Measurements from ENCODE around the gene MRPL45. TPM values are rescaled to one million over a fixed set of nuclear protein-coding genes. Genes with fewer than 3 reads are reported as not detected.

The MRPL45 gene
- polyA plus RNA-seq, 4 donors = 30.8 to 56.1 (median 41.3) TPM

DNA sequence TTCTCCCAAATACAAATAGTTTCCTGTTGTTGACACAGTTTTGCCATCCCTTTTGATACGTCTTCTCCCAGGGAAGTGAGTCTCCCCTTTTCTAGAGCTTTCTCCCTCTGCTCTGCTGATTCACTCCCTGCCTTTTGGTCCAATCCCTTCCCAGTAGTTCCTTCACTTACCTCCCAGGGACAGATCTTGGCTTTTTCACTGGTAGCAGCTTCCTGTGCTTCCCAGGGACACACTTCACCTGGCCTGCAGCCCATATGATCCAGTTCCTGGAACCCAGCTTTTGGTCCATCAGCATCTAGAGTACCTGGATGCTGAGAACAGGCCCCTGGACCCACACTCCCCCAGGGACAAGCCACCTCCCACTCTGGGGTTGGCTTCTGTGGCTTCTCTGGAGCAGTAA is 31.0 kb downstream of the MRPL45 start:
- no peak for FAIRE-seq
- Histone ChIP-seq H3K27me3 (ENCODE audit: control insufficient read depth in 3 of 3, insufficient read depth in 3 of 3, low read length in 3 of 3) (no peaks in the 10 kb centered on the region), H3K36me3 (ENCODE audit: control insufficient read depth in 3 of 3, insufficient read depth in 2 of 3, low read depth in 1 of 3, low read length in 3 of 3) (peaks cover 0 to 5% (median 0%) of the 10 kb centered on the region in 3 donors), H3K27ac (ENCODE audit: low read depth in 1 of 3, low read length in 2 of 3) (no peak overlapping the region), H3K4me1 (ENCODE audit: control insufficient read depth in 3 of 3, insufficient read depth in 2 of 3, low read depth in 1 of 3, low read length in 2 of 3) (peaks cover 0 to 23% (median 0%) of the 10 kb centered on the region in 3 donors), H3K4me3 (ENCODE audit: low read depth in 1 of 3, low read length in 3 of 3) (no peak overlapping the region), H3K9me3 (ENCODE audit: control insufficient read depth in 2 of 2, insufficient read depth in 1 of 2, low read depth in 1 of 2, low read length in 1 of 2) (no peaks in the 10 kb centered on the region)
- no peak for DNase-seq
- 50 to 68% (median 63%) methylated on average over 1 of the region's 1 CpG for WGBS, 3 donors

DNA sequence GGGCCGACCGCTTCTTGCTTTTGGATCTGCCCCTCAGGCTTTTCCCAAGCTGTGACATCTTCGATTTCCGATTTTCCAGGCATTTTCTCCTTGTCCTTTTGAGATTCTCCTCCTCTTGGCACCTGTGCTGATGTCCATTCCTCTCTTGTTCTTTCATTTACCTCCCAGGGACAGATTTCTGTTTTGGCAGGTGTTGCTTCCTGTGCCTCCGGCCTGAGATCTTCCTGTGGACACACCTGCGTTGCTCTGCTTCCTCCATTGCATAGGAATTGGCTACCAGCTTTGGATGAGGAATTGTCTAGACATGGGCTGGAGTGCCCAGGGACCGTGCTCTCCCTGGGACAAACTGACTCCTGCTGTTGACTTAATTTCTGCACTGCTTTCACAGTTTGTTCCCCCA is 31.7 kb downstream of the MRPL45 start:
- 67 to 76% (median 74%) methylated on average over 7 of the region's 7 CpGs for WGBS, 3 donors
- H3K4me3 ChIP-seq (ENCODE audit: low read depth in 1 of 3, low read length in 3 of 3) = no peak overlapping the region
- no peaks in the 10 kb centered on the region for H3K27me3 ChIP-seq (ENCODE audit: control insufficient read depth in 3 of 3, insufficient read depth in 3 of 3, low read length in 3 of 3)
- H3K4me1 ChIP-seq (ENCODE audit: control insufficient read depth in 3 of 3, insufficient read depth in 2 of 3, low read depth in 1 of 3, low read length in 2 of 3) = peaks cover 0 to 23% (median 0%) of the 10 kb centered on the region in 3 donors
- FAIRE-seq = no peak
- DNase-seq = no peak
- H3K9me3 ChIP-seq (ENCODE audit: control insufficient read depth in 2 of 2, insufficient read depth in 1 of 2, low read depth in 1 of 2, low read length in 1 of 2) = no peaks in the 10 kb centered on the region
- no peak overlapping the region for H3K27ac ChIP-seq (ENCODE audit: low read depth in 1 of 3, low read length in 2 of 3)
- H3K36me3 ChIP-seq (ENCODE audit: control insufficient read depth in 3 of 3, insufficient read depth in 2 of 3, low read depth in 1 of 3, low read length in 3 of 3) = peaks cover 0 to under 1% (median 0%) of the 10 kb centered on the region in 3 donors

GRCh38 chr17:38329284-38329683 is 32.3 kb downstream of the MRPL45 start:
- H3K27me3 ChIP-seq (ENCODE audit: control insufficient read depth in 3 of 3, insufficient read depth in 3 of 3, low read length in 3 of 3) = no peaks in the 10 kb centered on the region
- H3K36me3 ChIP-seq (ENCODE audit: control insufficient read depth in 3 of 3, insufficient read depth in 2 of 3, low read depth in 1 of 3, low read length in 3 of 3) = no peaks in the 10 kb centered on the region
- no peak overlapping the region for H3K27ac ChIP-seq (ENCODE audit: low read depth in 1 of 3, low read length in 2 of 3)
- H3K9me3 ChIP-seq (ENCODE audit: control insufficient read depth in 2 of 2, insufficient read depth in 1 of 2, low read depth in 1 of 2, low read length in 1 of 2) = no peaks in the 10 kb centered on the region
- FAIRE-seq (no peak), DNase-seq (no peak)
- H3K4me3 ChIP-seq (ENCODE audit: low read depth in 1 of 3, low read length in 3 of 3) = no peak overlapping the region
- H3K4me1 ChIP-seq (ENCODE audit: control insufficient read depth in 3 of 3, insufficient read depth in 2 of 3, low read depth in 1 of 3, low read length in 2 of 3) = peaks cover 0 to 18% (median 0%) of the 10 kb centered on the region in 3 donors
- 78 to 88% (median 87%) methylated on average over 7 of the region's 7 CpGs for WGBS, 3 donors

DNA sequence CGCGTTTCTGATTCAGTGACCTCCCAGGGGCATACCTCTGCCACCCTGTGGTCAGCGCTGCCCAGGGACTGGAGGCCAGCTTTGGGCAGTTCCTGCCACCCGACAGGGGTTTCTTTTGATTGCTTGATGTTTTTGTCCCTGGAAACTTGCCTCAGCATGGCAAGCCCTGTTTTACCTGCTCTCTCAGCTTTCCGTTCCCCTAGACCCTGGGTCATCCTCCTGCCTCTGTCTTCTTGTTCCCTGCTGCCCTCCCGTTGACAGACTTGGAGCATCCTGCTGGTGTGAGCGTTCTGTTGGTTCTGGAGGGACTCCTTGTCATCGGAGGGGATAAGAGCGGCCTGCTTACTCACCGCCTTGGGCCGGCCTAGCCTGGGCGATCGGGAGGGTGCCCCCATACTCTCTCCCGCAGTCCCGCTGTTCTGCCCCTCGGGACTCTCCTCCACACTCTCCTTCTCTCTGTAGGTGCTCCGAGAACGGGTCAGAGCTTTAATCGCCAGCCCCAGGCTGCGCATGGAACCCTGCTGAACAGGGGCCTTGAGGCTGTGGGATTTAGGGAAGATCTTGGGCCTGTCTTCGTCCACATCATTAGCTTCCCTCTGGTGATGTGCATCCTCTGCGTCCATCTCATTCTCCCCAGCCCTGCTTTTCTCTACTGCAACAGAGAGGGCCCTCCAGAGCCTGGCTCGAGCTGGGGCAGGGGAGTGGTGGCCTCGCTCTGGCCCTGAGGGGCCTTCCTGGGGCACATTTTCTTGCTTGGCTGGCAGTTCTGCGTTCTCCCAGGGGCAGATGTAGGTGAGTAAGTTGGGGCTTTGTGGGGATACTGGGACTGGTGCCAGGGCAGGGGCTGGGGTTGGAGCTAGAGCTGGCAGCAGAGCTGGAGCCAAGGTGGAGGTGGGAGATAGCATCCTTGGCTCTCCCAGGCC is 33.1 kb downstream of the MRPL45 start:
- 89 to 96% (median 91%) methylated on average over 25 of the region's 25 CpGs for WGBS, 3 donors
- Histone ChIP-seq H3K9me3 (ENCODE audit: control insufficient read depth in 2 of 2, insufficient read depth in 1 of 2, low read depth in 1 of 2, low read length in 1 of 2) (no peaks in the 10 kb centered on the region), H3K36me3 (ENCODE audit: control insufficient read depth in 3 of 3, insufficient read depth in 2 of 3, low read depth in 1 of 3, low read length in 3 of 3) (no peaks in the 10 kb centered on the region), H3K4me1 (ENCODE audit: control insufficient read depth in 3 of 3, insufficient read depth in 2 of 3, low read depth in 1 of 3, low read length in 2 of 3) (peaks cover 0 to 11% (median 0%) of the 10 kb centered on the region in 3 donors), H3K27ac (ENCODE audit: low read depth in 1 of 3, low read length in 2 of 3) (no peak overlapping the region), H3K4me3 (ENCODE audit: low read depth in 1 of 3, low read length in 3 of 3) (no peak overlapping the region), H3K27me3 (ENCODE audit: control insufficient read depth in 3 of 3, insufficient read depth in 3 of 3, low read length in 3 of 3) (no peaks in the 10 kb centered on the region)
- FAIRE-seq = no peak
- DNase-seq = no peak

DNA sequence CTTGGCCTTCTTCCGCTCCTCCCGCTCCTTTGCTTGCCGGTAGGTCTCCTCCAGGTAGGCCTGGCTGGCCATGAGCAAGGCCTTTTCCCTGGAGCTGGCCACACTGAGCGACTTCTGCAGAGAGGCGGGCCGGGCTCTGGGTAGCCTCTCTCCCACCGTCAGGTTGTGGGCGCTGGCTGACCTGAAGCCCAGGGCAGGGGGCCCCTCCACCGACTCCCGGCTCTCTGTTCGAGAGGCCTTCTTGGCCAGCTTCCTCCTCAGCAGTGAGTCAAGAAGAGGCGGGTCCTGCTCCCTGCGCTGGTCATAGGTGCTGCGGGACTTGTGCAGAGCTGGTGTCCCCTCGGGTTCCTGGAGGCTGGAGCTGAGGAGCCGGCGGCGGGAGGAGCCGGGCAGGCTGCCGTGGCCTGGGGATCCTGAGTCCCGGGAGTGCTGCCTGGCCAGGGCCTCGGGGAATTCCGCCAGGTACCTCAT is 34.0 kb downstream of the MRPL45 start:
- Histone ChIP-seq H3K4me1 (ENCODE audit: control insufficient read depth in 3 of 3, insufficient read depth in 2 of 3, low read depth in 1 of 3, low read length in 2 of 3) (peaks cover 0 to 3% (median 0%) of the 10 kb centered on the region in 3 donors), H3K27ac (ENCODE audit: low read depth in 1 of 3, low read length in 2 of 3) (no peak overlapping the region), H3K4me3 (ENCODE audit: low read depth in 1 of 3, low read length in 3 of 3) (no peak overlapping the region), H3K36me3 (ENCODE audit: control insufficient read depth in 3 of 3, insufficient read depth in 2 of 3, low read depth in 1 of 3, low read length in 3 of 3) (no peaks in the 10 kb centered on the region), H3K27me3 (ENCODE audit: control insufficient read depth in 3 of 3, insufficient read depth in 3 of 3, low read length in 3 of 3) (no peaks in the 10 kb centered on the region), H3K9me3 (ENCODE audit: control insufficient read depth in 2 of 2, insufficient read depth in 1 of 2, low read depth in 1 of 2, low read length in 1 of 2) (no peaks in the 10 kb centered on the region)
- DNase-seq = no peak
- 78 to 87% (median 86%) methylated on average over 21 to 23 of the region's 23 CpGs for WGBS, 3 donors
- FAIRE-seq = no peak

- no peak overlapping the region for H3K4me3 ChIP-seq (ENCODE audit: low read depth in 1 of 3, low read length in 3 of 3)
- no peak overlapping the region for H3K27ac ChIP-seq (ENCODE audit: low read depth in 1 of 3, low read length in 2 of 3)
- no peaks in the 10 kb centered on the region for H3K36me3 ChIP-seq (ENCODE audit: control insufficient read depth in 3 of 3, insufficient read depth in 2 of 3, low read depth in 1 of 3, low read length in 3 of 3)
- H3K27me3 ChIP-seq (ENCODE audit: control insufficient read depth in 3 of 3, insufficient read depth in 3 of 3, low read length in 3 of 3) = no peaks in the 10 kb centered on the region
- H3K9me3 ChIP-seq (ENCODE audit: control insufficient read depth in 2 of 2, insufficient read depth in 1 of 2, low read depth in 1 of 2, low read length in 1 of 2) = no peaks in the 10 kb centered on the region
- DNase-seq = no peak
- 85 to 89% (median 86%) methylated on average over 7 of the region's 7 CpGs for WGBS, 3 donors
- FAIRE-seq = no peak
- H3K4me1 ChIP-seq (ENCODE audit: control insufficient read depth in 3 of 3, insufficient read depth in 2 of 3, low read depth in 1 of 3, low read length in 2 of 3) = no peaks in the 10 kb centered on the region
Observed at GRCh38 chr17:38332735-38333134, 35.8 kb downstream of the MRPL45 start.

DNA sequence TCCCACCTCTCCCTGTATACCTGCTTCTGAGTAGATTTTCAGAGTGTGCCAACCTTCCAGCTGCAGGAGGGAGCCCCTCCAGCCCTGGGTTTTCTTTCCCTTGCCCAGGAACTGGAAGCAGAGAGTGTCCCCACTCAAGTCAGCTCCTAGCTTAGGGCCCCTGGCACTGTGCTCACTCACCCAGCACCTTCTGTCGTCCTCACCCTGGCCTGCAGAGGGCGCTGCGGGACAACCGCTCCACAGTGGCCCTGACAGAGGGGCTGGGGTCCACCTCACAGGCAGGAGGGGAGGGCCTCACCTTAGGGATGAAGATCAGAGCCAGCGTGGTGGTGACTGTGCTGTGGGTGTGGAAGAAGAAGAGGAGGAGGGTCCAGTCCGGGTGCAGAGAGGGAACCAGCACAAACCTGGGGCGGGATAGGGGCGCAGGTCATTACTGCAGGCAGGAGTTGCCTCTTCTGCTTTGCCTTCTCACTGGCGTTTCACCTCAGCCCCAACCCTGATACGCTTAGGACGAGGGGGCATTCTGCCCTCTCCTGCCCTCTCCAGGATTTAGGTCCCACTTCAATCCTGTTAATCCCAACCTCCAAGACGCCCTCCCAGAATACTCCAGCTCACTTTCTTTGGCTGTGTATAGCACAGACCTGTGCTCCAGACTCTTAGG is 36.8 kb downstream of the MRPL45 start:
- H3K4me3 ChIP-seq (ENCODE audit: low read depth in 1 of 3, low read length in 3 of 3) = no peak overlapping the region
- 34 to 45% (median 45%) methylated on average over 12 of the region's 12 CpGs for WGBS, 3 donors
- no peaks in the 10 kb centered on the region for H3K9me3 ChIP-seq (ENCODE audit: control insufficient read depth in 2 of 2, insufficient read depth in 1 of 2, low read depth in 1 of 2, low read length in 1 of 2)
- no peaks in the 10 kb centered on the region for H3K27me3 ChIP-seq (ENCODE audit: control insufficient read depth in 3 of 3, insufficient read depth in 3 of 3, low read length in 3 of 3)
- H3K27ac ChIP-seq (ENCODE audit: low read depth in 1 of 3, low read length in 2 of 3) = no peak overlapping the region
- H3K4me1 ChIP-seq (ENCODE audit: control insufficient read depth in 3 of 3, insufficient read depth in 2 of 3, low read depth in 1 of 3, low read length in 2 of 3) = no peaks in the 10 kb centered on the region
- H3K36me3 ChIP-seq (ENCODE audit: control insufficient read depth in 3 of 3, insufficient read depth in 2 of 3, low read depth in 1 of 3, low read length in 3 of 3) = no peaks in the 10 kb centered on the region
- FAIRE-seq (no peak), DNase-seq (peak in 1 of 2 donors; percentile 42)

DNA sequence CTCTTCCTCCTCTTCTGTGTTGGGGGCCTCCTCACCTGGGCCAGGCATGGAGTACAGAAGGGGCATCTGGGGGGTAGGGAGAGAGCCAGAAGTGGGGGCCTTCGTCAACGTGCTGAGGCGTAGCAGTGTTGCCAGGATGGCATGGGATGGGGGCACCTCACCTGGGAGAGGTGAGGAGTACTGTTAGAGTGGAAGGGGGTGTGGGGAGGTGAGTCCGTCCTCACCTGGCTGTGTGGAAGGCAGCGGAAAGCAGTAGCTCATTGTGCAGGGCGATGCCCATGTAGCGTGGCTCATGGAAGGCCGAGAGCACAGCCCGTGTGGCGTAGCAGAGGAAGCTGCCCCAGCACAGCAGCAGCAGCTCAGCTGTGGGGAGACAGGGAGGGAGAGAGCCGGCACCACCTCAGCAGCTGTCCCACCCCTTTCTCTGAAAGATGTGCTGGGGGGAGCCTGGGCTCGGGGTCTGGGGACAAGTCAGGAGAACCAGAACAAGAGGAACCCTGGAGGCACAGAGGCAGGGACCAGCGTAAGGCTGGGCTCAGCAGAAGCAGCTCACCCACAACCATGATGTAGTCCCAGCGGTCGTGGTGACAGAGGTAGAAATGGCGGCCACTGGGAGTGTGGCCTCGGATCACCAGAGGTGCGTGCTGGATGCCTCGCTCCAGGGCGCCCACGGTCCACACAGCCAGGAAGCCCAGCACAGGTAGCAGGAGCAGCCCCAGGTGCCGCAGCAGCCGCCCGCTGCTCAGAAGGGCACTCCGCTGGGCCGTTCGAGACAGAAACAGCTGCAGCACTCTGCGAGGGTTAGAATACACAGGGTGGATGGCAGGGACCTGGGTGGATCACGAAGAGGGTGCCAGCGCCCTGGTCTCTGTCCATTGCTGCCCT is 37.8 kb downstream of the MRPL45 start:
- Histone ChIP-seq H3K27me3 (ENCODE audit: control insufficient read depth in 3 of 3, insufficient read depth in 3 of 3, low read length in 3 of 3) (no peaks in the 10 kb centered on the region), H3K36me3 (ENCODE audit: control insufficient read depth in 3 of 3, insufficient read depth in 2 of 3, low read depth in 1 of 3, low read length in 3 of 3) (no peaks in the 10 kb centered on the region), H3K4me1 (ENCODE audit: control insufficient read depth in 3 of 3, insufficient read depth in 2 of 3, low read depth in 1 of 3, low read length in 2 of 3) (no peaks in the 10 kb centered on the region), H3K4me3 (ENCODE audit: low read depth in 1 of 3, low read length in 3 of 3) (no peak overlapping the region), H3K9me3 (ENCODE audit: control insufficient read depth in 2 of 2, insufficient read depth in 1 of 2, low read depth in 1 of 2, low read length in 1 of 2) (no peaks in the 10 kb centered on the region), H3K27ac (ENCODE audit: low read depth in 1 of 3, low read length in 2 of 3) (no peak overlapping the region)
- FAIRE-seq (no peak), DNase-seq (no peak)
- WGBS, 3 donors = 76 to 86% (median 81%) methylated on average over 30 of the region's 30 CpGs

Data from small intestine (tissue), 7 donors.